ENCODE results near the gene ANKFN1. TPM values are rescaled to one million over a fixed set of nuclear protein-coding genes. Genes with fewer than 3 reads are reported as not detected.

Gene ANKFN1
- polyA plus RNA-seq, 1 experiment: 0.04 TPM

- no peak for TF ChIP-seq CTCF (IDR thresholded peaks at IDR 0.05; ENCODE audit: low read depth, low read length)
- no peaks in the 10 kb centered on the region for H3K9me3 ChIP-seq (ENCODE audit: control insufficient read depth, insufficient read depth, low read length)
- DNase-seq (ENCODE audit: low read depth, low spot score): no peak
- CTCF ChIA-PET: interaction anchor here (0.6 kb wide), 1 partner anchor 10 kb away, joined by 11 read pairs; no protein-coding TSS in a partner anchor
- POLR2A ChIA-PET: no interaction called here
- no peak overlapping the region for H3K4me3 ChIP-seq (ENCODE audit: low read depth, low read length)
- no peaks in the 10 kb centered on the region for H3K27me3 ChIP-seq (ENCODE audit: control insufficient read depth, insufficient read depth, low read length)
- no peak overlapping the region for H3K27ac ChIP-seq (ENCODE audit: low read depth, low read length)
These were observed 77.4 kb downstream of the ANKFN1 start for GRCh38 chr17:56230660-56231059.

- no peak for TF ChIP-seq CTCF (IDR thresholded peaks at IDR 0.05; ENCODE audit: low read depth, low read length)
- ChIA-PET POLR2A (no interaction called here), CTCF (interaction anchor here (1.0 kb wide), 1 partner anchor 72 kb away, joined by 5 read pairs; no protein-coding TSS in a partner anchor)
- Histone ChIP-seq H3K4me3 (ENCODE audit: low read depth, low read length) (no peak overlapping the region), H3K27ac (ENCODE audit: low read depth, low read length) (no peak overlapping the region), H3K9me3 (ENCODE audit: control insufficient read depth, insufficient read depth, low read length) (no peaks in the 10 kb centered on the region), H3K27me3 (ENCODE audit: control insufficient read depth, insufficient read depth, low read length) (no peaks in the 10 kb centered on the region)
- DNase-seq (ENCODE audit: low read depth, low spot score): no peak
These were observed 78.0 kb downstream of the ANKFN1 start for GRCh38 chr17:56231252-56231651.

- ChIA-PET CTCF (interaction anchor here (1.0 kb wide), 1 partner anchor 73 kb away, joined by 5 read pairs; no protein-coding TSS in a partner anchor), POLR2A (interaction anchor here (0.5 kb wide), 1 partner anchor 54 kb away, joined by 3 read pairs; no protein-coding TSS in a partner anchor)
- no peak overlapping the region for H3K4me3 ChIP-seq (ENCODE audit: low read depth, low read length)
- DNase-seq (ENCODE audit: low read depth, low spot score): no peak
- no peaks in the 10 kb centered on the region for H3K27me3 ChIP-seq (ENCODE audit: control insufficient read depth, insufficient read depth, low read length)
- H3K9me3 ChIP-seq (ENCODE audit: control insufficient read depth, insufficient read depth, low read length): no peaks in the 10 kb centered on the region
- no peak overlapping the region for H3K27ac ChIP-seq (ENCODE audit: low read depth, low read length)
- TF ChIP-seq CTCF (IDR thresholded peaks at IDR 0.05; ENCODE audit: low read depth, low read length): no peak
These were observed 78.4 kb downstream of the ANKFN1 start for GRCh38 chr17:56231693-56232092.

- Histone ChIP-seq H3K4me3 (ENCODE audit: low read depth, low read length) (no peak overlapping the region), H3K9me3 (ENCODE audit: control insufficient read depth, insufficient read depth, low read length) (no peaks in the 10 kb centered on the region), H3K27ac (ENCODE audit: low read depth, low read length) (no peak overlapping the region), H3K27me3 (ENCODE audit: control insufficient read depth, insufficient read depth, low read length) (no peaks in the 10 kb centered on the region)
- TF ChIP-seq CTCF (IDR thresholded peaks at IDR 0.05; ENCODE audit: low read depth, low read length): no peak
- CTCF ChIA-PET: no interaction called here
- POLR2A ChIA-PET: no interaction called here
- DNase-seq (ENCODE audit: low read depth, low spot score): no peak
These were observed 91.1 kb downstream of the ANKFN1 start for GRCh38 chr17:56244268-56244890.

- Histone ChIP-seq H3K4me3 (ENCODE audit: low read depth, low read length) (no peak overlapping the region), H3K27ac (ENCODE audit: low read depth, low read length) (no peak overlapping the region), H3K27me3 (ENCODE audit: control insufficient read depth, insufficient read depth, low read length) (no peaks in the 10 kb centered on the region), H3K9me3 (ENCODE audit: control insufficient read depth, insufficient read depth, low read length) (no peaks in the 10 kb centered on the region)
- TF ChIP-seq CTCF (IDR thresholded peaks at IDR 0.05; ENCODE audit: low read depth, low read length): no peak
- no peak for DNase-seq (ENCODE audit: low read depth, low spot score)
- ChIA-PET CTCF (no interaction called here), POLR2A (no interaction called here)
These were observed 94.5 kb downstream of the ANKFN1 start for GRCh38 chr17:56247816-56248215.

All from AG04450 (cell line).